ENCODE results near the gene ZNF317.

- TF ChIP-seq ZNF549 (tag by site-specific recombination; IDR thresholded peaks at IDR 0.05): no peak
- TF ChIP-seq ZNF629 (tag by site-specific recombination; IDR thresholded peaks at IDR 0.05): no peak
- TF ChIP-seq ZNF121 (tag by site-specific recombination; IDR thresholded peaks at IDR 0.05): no peak
- no peak for TF ChIP-seq ZNF768 (tag by site-specific recombination; IDR thresholded peaks at IDR 0.05)
- TF ChIP-seq ZNF202 (tag by site-specific recombination; IDR thresholded peaks at IDR 0.05; ENCODE audit: borderline replicate concordance): no peak
- TF ChIP-seq ZNF274 (IDR thresholded peaks at IDR 0.05; ENCODE audit: low read length): no peak
- no peak for TF ChIP-seq ZNF274 (tag by site-specific recombination; IDR thresholded peaks at IDR 0.05; ENCODE audit: borderline replicate concordance)
- TF ChIP-seq ZNF433 (tag by site-specific recombination; IDR thresholded peaks at IDR 0.05; ENCODE audit: low read depth): no peak
These were observed 7.8 kb upstream of the ZNF317 start for GRCh38 chr19:9132422-9132821.

Measured in HEK293 (cell line).